H9 (cell line): Measurements from ENCODE around the gene PLPPR4. TPM values are rescaled to one million over a fixed set of nuclear protein-coding genes. Genes with fewer than 3 reads are reported as not detected.

Experiments used
- DNase-seq: peaks from one replicate; pipeline ENCODE4 v3.0.0-alpha.2; 2017
- H2AFZ ChIP-seq: one replicate; pipeline ENCODE4 v1.6.1; 2013; ENCODE audit warnings: mild to moderate bottlenecking, low read length, control low read depth, moderate library complexity
- H2AK5ac ChIP-seq: 2 replicates; pipeline ENCODE4 v1.6.1; 2013; ENCODE audit warnings: low read length, control low read depth, mixed read lengths; ENCODE audit not compliant: insufficient read length
- H2BK120ac ChIP-seq: one replicate; pipeline ENCODE4 v1.6.1; 2013; ENCODE audit warnings: low read depth, mild to moderate bottlenecking, low read length, control low read depth, inconsistent platforms; ENCODE audit not compliant: poor library complexity, severe bottlenecking
- H2BK12ac ChIP-seq: 2 replicates; pipeline ENCODE4 v1.6.1; 2013; ENCODE audit warnings: low read length, control low read depth, mixed read lengths, low read depth; ENCODE audit not compliant: insufficient read length
- H2BK15ac ChIP-seq: 2 replicates; pipeline ENCODE4 v1.6.1; 2013; ENCODE audit warnings: low read depth, low read length, control low read depth
- H2BK20ac ChIP-seq: one replicate; pipeline ENCODE4 v1.6.1; 2013; ENCODE audit warnings: low read depth, mild to moderate bottlenecking, low read length, control low read depth, inconsistent platforms; ENCODE audit not compliant: poor library complexity, severe bottlenecking
- H2BK5ac ChIP-seq: 2 replicates; pipeline ENCODE4 v1.6.1; 2013; ENCODE audit warnings: low read length, control low read depth, mixed read lengths; ENCODE audit not compliant: insufficient read length
- H3K14ac ChIP-seq: 2 replicates; pipeline ENCODE4 v1.6.1; 2013; ENCODE audit warnings: low read length, control low read depth; ENCODE audit not compliant: insufficient read depth
- H3K18ac ChIP-seq: 2 replicates; pipeline ENCODE4 v1.6.1; 2013; ENCODE audit warnings: low read depth, mild to moderate bottlenecking, mixed read lengths, low read length, control low read depth; ENCODE audit not compliant: insufficient read length
- H3K23ac ChIP-seq: 2 replicates; pipeline ENCODE4 v1.6.1; 2013; ENCODE audit warnings: low read length, control low read depth, mixed read lengths, low read depth; ENCODE audit not compliant: insufficient read length
- H3K23me2 ChIP-seq: 2 replicates; pipeline ENCODE4 v1.6.1; 2013; ENCODE audit warnings: low read depth, mild to moderate bottlenecking, mixed read lengths, low read length, control low read depth; ENCODE audit not compliant: insufficient read length, poor library complexity, severe bottlenecking
- H3K27ac ChIP-seq: 2 replicates; pipeline ENCODE4 v1.5.1; 2013; ENCODE audit warnings: low read length, control low read depth, mixed read lengths, low read depth; ENCODE audit not compliant: insufficient read length
- H3K27me3 ChIP-seq: 2 replicates; pipeline ENCODE4 v1.6.1; 2013; ENCODE audit warnings: low read length, control low read depth, inconsistent platforms; ENCODE audit not compliant: insufficient read depth
- H3K4ac ChIP-seq: 2 replicates; pipeline ENCODE4 v1.6.1; 2013; ENCODE audit warnings: low read depth, mild to moderate bottlenecking, control low read depth, inconsistent platforms, low read length, moderate library complexity
- H3K4me1 ChIP-seq: 2 replicates; pipeline ENCODE4 v1.6.1; 2013; ENCODE audit warnings: low read length, control low read depth, inconsistent platforms; ENCODE audit not compliant: insufficient read depth
- H3K4me2 ChIP-seq: 2 replicates; pipeline ENCODE4 v1.6.1; 2013; ENCODE audit warnings: low read length, control low read depth, mixed read lengths; ENCODE audit not compliant: insufficient read length, insufficient read depth
- H3K56ac ChIP-seq: 2 replicates; pipeline ENCODE4 v1.6.1; 2013; ENCODE audit warnings: low read depth, mild to moderate bottlenecking, mixed read lengths, low read length, control low read depth; ENCODE audit not compliant: insufficient read length
- H3K79me1 ChIP-seq: 2 replicates; pipeline ENCODE4 v1.6.1; 2013; ENCODE audit warnings: low read depth, mild to moderate bottlenecking, moderate library complexity, low read length, control low read depth, inconsistent platforms; ENCODE audit not compliant: insufficient read depth, poor library complexity, severe bottlenecking
- H3K79me2 ChIP-seq: 2 replicates; pipeline ENCODE4 v1.6.1; 2013; ENCODE audit warnings: low read length, control low read depth, inconsistent platforms; ENCODE audit not compliant: insufficient read depth
- H3K9ac ChIP-seq: 2 replicates; pipeline ENCODE4 v1.6.1; 2013; ENCODE audit warnings: low read length, control low read depth, mixed read lengths; ENCODE audit not compliant: insufficient read length; ENCODE audit errors: extremely low read depth
- H3K9me3 ChIP-seq: one replicate; pipeline ENCODE4 v1.6.1; 2013; ENCODE audit warnings: low read depth, low read length, inconsistent platforms; ENCODE audit not compliant: control insufficient read depth
- H3T11ph ChIP-seq: one replicate; pipeline ENCODE4 v1.6.1; 2013; ENCODE audit warnings: mild to moderate bottlenecking, low read length, control low read depth, inconsistent platforms
- H4K20me1 ChIP-seq: one replicate; pipeline ENCODE4 v1.6.1; 2013; ENCODE audit not compliant: control insufficient read depth, insufficient read length, insufficient read depth
- H4K5ac ChIP-seq: 2 replicates; pipeline ENCODE4 v1.6.1; 2013; ENCODE audit warnings: low read depth, mild to moderate bottlenecking, mixed read lengths, low read length, control low read depth; ENCODE audit not compliant: insufficient read length
- H4K8ac ChIP-seq: replicated peaks from 2 replicates; pipeline ENCODE4 v1.6.1; 2013; ENCODE audit warnings: low read length, control low read depth, mixed read lengths, low read depth; ENCODE audit not compliant: insufficient read length
- H4K91ac ChIP-seq: 2 replicates; pipeline ENCODE4 v1.6.1; 2013; ENCODE audit warnings: low read depth, mild to moderate bottlenecking, moderate library complexity, mixed read lengths, low read length, control low read depth; ENCODE audit not compliant: insufficient read length
- H3K27ac Mint-ChIP-seq, 3 experiments: 2 replicates in 2 of 3; 3 replicates in 1 of 3; pipeline ENCODE4 v1.8.0; 2020 to 2021; ENCODE audit warnings: mixed read lengths in 3 of 3, mild to moderate bottlenecking in 1 of 3, moderate library complexity in 1 of 3
- H3K27me3 Mint-ChIP-seq: 2 replicates; pipeline ENCODE4 v1.8.0; 2021; ENCODE audit warnings: low read depth, mild to moderate bottlenecking, moderate library complexity, mixed read lengths
- H3K36me3 Mint-ChIP-seq, 3 experiments: 2 replicates in 2 of 3; 3 replicates in 1 of 3; pipeline ENCODE4 v1.8.0; 2020 to 2021; ENCODE audit warnings: low read depth in 3 of 3, mixed read lengths in 3 of 3; ENCODE audit not compliant: insufficient read depth in 1 of 3
- H3K4me1 Mint-ChIP-seq, 2 experiments: 2 replicates each; pipeline ENCODE4 v1.8.0; 2020; ENCODE audit warnings: mixed read lengths in 2 of 2
- H3K4me3 Mint-ChIP-seq, 2 experiments: 2 replicates in 1 of 2; 3 replicates in 1 of 2; pipeline ENCODE4 v1.8.0; 2020 to 2021; ENCODE audit warnings: mild to moderate bottlenecking in 2 of 2, mixed read lengths in 2 of 2, moderate library complexity in 1 of 2
- H3K9me3 Mint-ChIP-seq, 2 experiments: 2 replicates in 1 of 2; 3 replicates in 1 of 2; pipeline ENCODE4 v1.8.0; 2020; ENCODE audit warnings: mild to moderate bottlenecking in 2 of 2, mixed read lengths in 2 of 2, moderate library complexity in 1 of 2
- WGBS: extraction: QIAGEN DNeasy Blood & Tissue Kit; methylation state at CpG from one replicate; pipeline ENCODE4 v1.1.7; 2013; ENCODE audit warnings: missing lambda C conversion rate, low lambda C conversion rate, mixed read lengths; ENCODE audit not compliant: insufficient read length; ENCODE audit errors: extremely low coverage; 5-methylcytosine and 5-hydroxymethylcytosine counted together
- total RNA-seq: library from RNA; stranded (reverse); gene quantifications from 2 replicates; pipeline ENCODE4 v1.2.1, GENCODE V29; 2021
- TF ChIP-seq, protein P1 (sequence below): fragments of 200-600 bp; sonication (generic); conservative IDR thresholded peaks from 3 replicates; pipeline ENCODE4 v1.8.0; 2021; ENCODE audit warnings: antibody characterized with exemption, mild to moderate bottlenecking

PLPPR4 gene
- total RNA-seq, 1 experiment from 2014 or later, result 0.31 TPM

DNA sequence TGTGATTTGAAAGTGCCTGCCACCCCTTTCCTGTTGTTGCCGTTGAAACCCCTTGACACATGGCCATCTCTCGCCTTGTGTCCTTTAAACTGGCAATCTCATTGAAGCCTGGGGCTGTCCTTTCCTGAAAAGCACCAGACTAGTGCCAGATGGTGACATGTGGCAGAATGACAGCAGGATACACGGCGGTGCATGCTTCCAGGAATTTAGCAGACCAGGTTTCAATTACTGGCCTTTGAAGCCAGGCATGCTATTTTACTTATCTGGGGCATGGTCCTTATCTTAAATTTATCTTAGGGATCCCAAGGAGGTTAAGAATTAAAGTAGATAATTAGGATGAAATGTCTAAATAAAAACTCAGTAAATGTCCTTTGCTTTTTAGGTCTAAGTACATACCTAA is 15.2 kb downstream of the PLPPR4 start:
- Mint-ChIP-seq H3K9me3 (no peaks in the 10 kb centered on the region), H3K4me1 (no peaks in the 10 kb centered on the region), H3K27me3 (no peaks in the 10 kb centered on the region; the same call in 1 of the 2 replicates), H3K27ac (no peak overlapping the region), H3K36me3 (no peaks in the 10 kb centered on the region), H3K4me3 (no peak overlapping the region)
- Histone ChIP-seq H2BK20ac (no peak overlapping the region), H4K5ac (no peak overlapping the region), H3K4me2 (no peak overlapping the region), H2AFZ (no peak overlapping the region), H2BK12ac (no peak overlapping the region), H3K56ac (no peak overlapping the region), H4K8ac (no peak overlapping the region), H3K79me1 (no peaks in the 10 kb centered on the region), H2BK15ac (no peak overlapping the region), H2BK5ac (no peak overlapping the region), H3K23me2 (no peaks in the 10 kb centered on the region), H3K9ac (no peak overlapping the region), H3K4ac (no peak overlapping the region), H2BK120ac (no peak overlapping the region), H4K20me1 (no peaks in the 10 kb centered on the region), H3K23ac (no peak overlapping the region), H3K27me3 (no peaks in the 10 kb centered on the region), H2AK5ac (no peak overlapping the region), H3K14ac (no peak overlapping the region), H3K18ac (no peak overlapping the region), H3K4me1 (no peaks in the 10 kb centered on the region), H3K79me2 (no peaks in the 10 kb centered on the region), H3T11ph (no peak overlapping the region), H3K27ac (no peak overlapping the region), H3K9me3 (no peaks in the 10 kb centered on the region), H4K91ac (no peak overlapping the region)
- TF ChIP-seq, protein P1, sequence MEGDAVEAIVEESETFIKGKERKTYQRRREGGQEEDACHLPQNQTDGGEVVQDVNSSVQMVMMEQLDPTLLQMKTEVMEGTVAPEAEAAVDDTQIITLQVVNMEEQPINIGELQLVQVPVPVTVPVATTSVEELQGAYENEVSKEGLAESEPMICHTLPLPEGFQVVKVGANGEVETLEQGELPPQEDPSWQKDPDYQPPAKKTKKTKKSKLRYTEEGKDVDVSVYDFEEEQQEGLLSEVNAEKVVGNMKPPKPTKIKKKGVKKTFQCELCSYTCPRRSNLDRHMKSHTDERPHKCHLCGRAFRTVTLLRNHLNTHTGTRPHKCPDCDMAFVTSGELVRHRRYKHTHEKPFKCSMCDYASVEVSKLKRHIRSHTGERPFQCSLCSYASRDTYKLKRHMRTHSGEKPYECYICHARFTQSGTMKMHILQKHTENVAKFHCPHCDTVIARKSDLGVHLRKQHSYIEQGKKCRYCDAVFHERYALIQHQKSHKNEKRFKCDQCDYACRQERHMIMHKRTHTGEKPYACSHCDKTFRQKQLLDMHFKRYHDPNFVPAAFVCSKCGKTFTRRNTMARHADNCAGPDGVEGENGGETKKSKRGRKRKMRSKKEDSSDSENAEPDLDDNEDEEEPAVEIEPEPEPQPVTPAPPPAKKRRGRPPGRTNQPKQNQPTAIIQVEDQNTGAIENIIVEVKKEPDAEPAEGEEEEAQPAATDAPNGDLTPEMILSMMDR, result no peak
- WGBS, result no CpG with 5 or more reads among the region's 4 CpGs
- DNase-seq, result no peak
